Naive B cell (primary cell): ENCODE data around the gene RAD9B. TPM values are rescaled to one million over a fixed set of nuclear protein-coding genes. Genes with fewer than 3 reads are reported as not detected.
A peak's percentile ranks its signal among the peaks of the same experiment; 100 is the strongest.
"Not testable (repeated sequence)": the region's sequence is repeated elsewhere in the genome, so short reads cannot be mapped to it uniquely, and the experiment has no call there.

Source experiments
- ATAC-seq, 2 donors: fragments of 150-1000 bp; cut with Tn5 transposase; 2 replicates each; pipeline ENCODE4 v1.10.0; 2021; ENCODE audit warnings: low read depth in 2 of 2, mild to moderate bottlenecking in 2 of 2, moderate library complexity in 2 of 2
- DNase-seq: peaks from one replicate; pipeline ENCODE4 v3.0.0; 2022
- H3K27ac Mint-ChIP-seq, 6 donors: one replicate each; pipeline ENCODE4 v1.8.0; 2020 to 2022; ENCODE audit warnings: mild to moderate bottlenecking in 6 of 6, mixed read lengths in 6 of 6, moderate library complexity in 5 of 6, inconsistent platforms in 2 of 6
- H3K27me3 Mint-ChIP-seq, 3 donors: one replicate each; pipeline ENCODE4 v1.8.0; 2021 to 2022; ENCODE audit warnings: mixed read lengths in 3 of 3, mild to moderate bottlenecking in 1 of 3
- H3K36me3 Mint-ChIP-seq, 2 donors: one replicate each; pipeline ENCODE4 v1.8.0; 2020 to 2022; ENCODE audit warnings: mixed read lengths in 2 of 2, inconsistent platforms in 1 of 2, mild to moderate bottlenecking in 1 of 2
- H3K4me1 Mint-ChIP-seq, 3 donors: one replicate each; pipeline ENCODE4 v1.8.0; 2020 to 2022; ENCODE audit warnings: mixed read lengths in 3 of 3, inconsistent platforms in 1 of 3, mild to moderate bottlenecking in 1 of 3, moderate library complexity in 1 of 3
- H3K4me3 Mint-ChIP-seq, 8 donors: one replicate each; pipeline ENCODE4 v1.8.0; 2020 to 2022; ENCODE audit warnings: mild to moderate bottlenecking in 8 of 8, mixed read lengths in 8 of 8, moderate library complexity in 8 of 8, inconsistent platforms in 2 of 8
- H3K9me3 Mint-ChIP-seq, 7 donors: one replicate each; pipeline ENCODE4 v1.8.0; 2020 to 2022; ENCODE audit warnings: mixed read lengths in 7 of 7, mild to moderate bottlenecking in 5 of 7, inconsistent platforms in 2 of 7, moderate library complexity in 1 of 7
- polyA plus RNA-seq, 6 donors: library from polyadenylated mRNA; unstranded; fragments of 300-500 nt; fragmentation: Illumina TruSeq; gene quantifications; one replicate each; pipeline ENCODE4 v1.2.3, GENCODE V29; 2021; ENCODE audit warnings: low read depth in 6 of 6

Gene RAD9B
- polyA plus RNA-seq, 6 donors from 2014 or later, result 1.2 to 4.7 (median 1.6) TPM

DNA sequence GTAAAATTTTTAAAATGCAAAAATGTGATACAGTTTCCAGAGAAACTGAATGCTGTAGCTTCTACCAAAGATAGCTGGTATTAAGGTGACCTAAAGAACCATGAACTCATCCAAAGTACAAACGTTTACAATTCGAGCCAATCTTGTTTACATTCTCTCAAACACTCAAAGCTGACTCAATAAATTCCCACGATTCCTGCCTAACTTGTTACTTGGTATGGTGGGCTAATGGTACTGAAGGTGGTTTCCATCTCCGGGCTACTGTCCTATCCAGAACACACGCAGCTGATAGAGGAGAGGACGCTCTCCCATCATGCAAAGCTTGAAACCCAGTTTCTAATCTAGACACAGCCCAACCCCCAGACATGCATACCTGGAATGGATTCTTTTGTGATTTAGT is 31.5 kb downstream of the RAD9B start:
- H3K4me3 Mint-ChIP-seq, result no peak overlapping the region
- ATAC-seq, result no peak
- H3K27me3 Mint-ChIP-seq, result no peaks in the 10 kb centered on the region
- DNase-seq, result no peak
- H3K27ac Mint-ChIP-seq, result peak overlapping the region in 4 of 6 donors; percentile 54 to 90 (median 60)
- H3K4me1 Mint-ChIP-seq, result peaks cover 0 to 5% (median 0%) of the 10 kb centered on the region in 3 donors
- H3K36me3 Mint-ChIP-seq, result peaks cover 10 to 23% of the 10 kb centered on the region in 2 donors
- peaks cover 0 to 2% (median 0%) of the 10 kb centered on the region in 7 donors for H3K9me3 Mint-ChIP-seq

DNA sequence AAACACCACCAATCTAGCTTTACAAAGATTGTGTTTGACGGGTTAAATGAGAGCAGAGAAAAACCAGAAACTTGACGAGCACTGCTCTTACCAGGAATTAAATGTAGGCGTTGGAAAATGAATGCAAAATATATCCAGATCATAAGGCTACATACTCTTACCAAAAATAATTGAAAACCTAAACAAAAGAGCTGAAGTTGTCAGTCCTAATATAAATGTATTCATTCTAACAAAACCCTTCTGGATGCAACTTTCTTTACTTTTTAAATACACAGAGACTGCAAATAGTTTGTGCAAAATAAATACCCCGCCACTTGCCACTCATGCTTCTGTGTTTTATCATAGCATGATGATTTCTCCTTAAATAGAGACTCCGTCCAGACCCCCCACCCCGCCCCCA is 32.7 kb downstream of the RAD9B start:
- Mint-ChIP-seq H3K27ac (no peak overlapping the region), H3K4me1 (no peaks in the 10 kb centered on the region), H3K9me3 (peaks cover 0 to under 1% (median 0%) of the 10 kb centered on the region in 7 donors), H3K27me3 (no peaks in the 10 kb centered on the region), H3K36me3 (peaks cover 17 to 20% of the 10 kb centered on the region in 2 donors), H3K4me3 (no peak overlapping the region)
- no peak for ATAC-seq
- DNase-seq, result no peak

DNA sequence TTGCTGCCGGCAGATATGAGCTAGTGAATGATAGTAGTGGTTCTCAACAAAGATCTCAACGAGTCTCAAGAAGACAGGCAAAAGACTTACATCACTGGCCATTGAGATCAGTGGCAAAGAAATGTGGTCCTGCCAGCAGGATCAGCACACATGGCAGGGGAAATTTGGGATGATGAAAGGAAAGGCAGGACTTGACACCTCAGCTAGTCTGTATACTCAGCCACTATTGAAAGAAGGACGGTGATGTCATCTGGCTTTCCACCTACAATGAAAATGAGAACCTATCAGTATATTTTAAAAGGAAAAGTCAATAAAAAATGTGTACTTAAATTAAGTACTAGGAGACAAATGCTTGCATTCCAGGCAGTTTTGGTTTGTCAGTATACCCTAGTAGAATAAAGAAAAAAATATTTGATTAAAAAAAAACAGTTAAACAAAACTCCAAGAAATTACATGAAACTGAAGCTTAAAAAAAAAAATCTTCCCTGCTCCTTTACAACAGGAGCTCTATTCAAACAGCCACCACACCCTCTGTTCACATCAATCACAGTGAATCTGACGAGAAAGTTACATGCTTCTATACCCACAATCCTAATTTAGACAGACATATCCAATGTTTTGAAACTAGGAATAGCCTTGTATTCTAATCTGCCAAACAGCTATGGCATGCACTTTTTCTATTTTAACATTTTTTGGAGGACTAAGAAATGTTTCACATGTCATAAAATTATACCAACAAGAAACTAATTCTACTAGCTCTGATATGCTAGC is 34.9 kb downstream of the RAD9B start:
- Mint-ChIP-seq H3K4me1 (peaks cover 0 to 2% (median 0%) of the 10 kb centered on the region in 3 donors), H3K36me3 (peaks cover 15 to 20% of the 10 kb centered on the region in 2 donors), H3K4me3 (no peak overlapping the region), H3K27me3 (no peaks in the 10 kb centered on the region), H3K27ac (peak overlapping the region in 4 of 6 donors; percentile 9 to 79 (median 72)), H3K9me3 (no peaks in the 10 kb centered on the region)
- DNase-seq (no peak), ATAC-seq (no peak)

DNA sequence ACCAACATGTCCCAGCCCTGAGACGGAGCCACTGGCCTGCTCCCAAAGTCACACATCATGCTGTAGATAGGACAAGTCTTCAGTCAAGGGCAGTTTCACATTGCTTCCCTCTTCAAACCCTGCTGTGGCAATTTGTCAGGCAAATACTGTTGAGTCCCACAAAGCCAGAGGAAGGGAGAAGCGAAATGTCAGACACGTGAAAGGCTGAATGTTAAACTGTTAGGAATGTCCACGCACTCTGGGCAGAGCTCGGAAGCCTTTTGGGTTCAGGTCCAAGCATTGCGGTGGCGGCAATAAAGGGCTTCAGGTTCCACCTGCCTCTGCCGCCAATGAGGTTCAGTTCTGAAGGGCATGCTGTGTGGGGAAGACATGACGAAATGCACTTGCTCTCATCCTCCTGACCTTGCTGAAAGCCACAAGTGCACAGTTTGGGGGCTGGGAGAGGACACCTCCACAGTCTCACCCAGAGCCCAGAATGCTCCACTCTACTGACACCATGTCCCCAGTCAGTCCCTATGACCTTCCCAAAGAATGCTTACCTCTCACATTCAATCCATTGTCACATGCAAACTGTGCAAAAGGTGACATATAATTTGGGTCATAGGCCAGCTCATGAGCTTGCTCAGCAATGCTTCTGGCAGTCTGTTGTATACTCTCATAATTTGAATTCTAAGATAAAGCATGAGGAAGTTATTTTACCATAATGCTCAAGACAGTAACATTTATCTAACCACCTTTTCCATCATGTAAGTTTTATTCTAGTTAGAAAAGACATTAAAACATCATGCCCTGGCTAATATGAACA is 35.7 kb downstream of the RAD9B start:
- H3K4me3 Mint-ChIP-seq, result no peak overlapping the region
- H3K4me1 Mint-ChIP-seq, result peaks cover 0 to 8% (median 3%) of the 10 kb centered on the region in 3 donors
- ATAC-seq, result no peak
- H3K27ac Mint-ChIP-seq, result peak overlapping the region in 3 of 6 donors; percentile 9 to 69 (median 60)
- H3K27me3 Mint-ChIP-seq, result no peaks in the 10 kb centered on the region
- DNase-seq, result no peak
- H3K9me3 Mint-ChIP-seq, result no peaks in the 10 kb centered on the region
- peaks cover 15 to 21% of the 10 kb centered on the region in 2 donors for H3K36me3 Mint-ChIP-seq

DNA sequence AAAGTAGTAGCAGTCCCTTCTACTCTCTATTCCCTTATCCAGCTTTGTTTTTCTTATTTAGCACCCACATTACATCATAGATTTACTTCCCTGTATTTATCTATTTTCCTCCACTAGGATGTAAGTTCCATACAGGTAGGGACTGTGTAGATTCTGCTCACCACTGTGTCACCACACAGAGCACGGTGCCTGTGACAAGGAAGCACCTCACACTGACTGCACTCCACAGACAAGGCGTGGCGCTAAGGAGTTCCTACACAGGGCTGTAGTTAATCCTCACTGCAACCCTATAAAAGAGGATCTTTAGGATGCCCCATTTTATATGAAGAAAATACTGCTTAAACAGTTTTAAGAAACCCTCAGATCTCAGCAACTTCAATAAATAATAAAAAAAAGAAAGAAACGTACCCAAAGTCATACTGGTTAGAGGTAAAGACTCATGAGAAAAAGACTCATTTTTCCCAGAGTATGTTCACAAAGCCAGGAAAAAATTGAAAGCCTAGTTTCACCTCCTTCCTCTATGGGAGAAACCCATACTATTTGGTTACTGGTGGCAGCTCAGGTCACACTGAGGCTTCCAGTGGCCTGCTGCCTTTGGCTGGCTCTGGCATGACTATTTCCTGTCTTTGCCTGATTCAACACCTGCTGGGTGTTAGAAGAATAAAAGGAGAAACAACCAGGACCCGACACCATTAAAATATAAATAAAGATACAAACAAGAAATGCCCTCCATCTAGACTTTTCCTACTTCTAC is 36.9 kb downstream of the RAD9B start:
- H3K4me1 Mint-ChIP-seq, result peaks cover 7 to 19% (median 12%) of the 10 kb centered on the region in 3 donors
- H3K27ac Mint-ChIP-seq, result peak overlapping the region in 3 of 6 donors; percentile 55 to 90 (median 68)
- no peaks in the 10 kb centered on the region for H3K27me3 Mint-ChIP-seq
- no peak overlapping the region for H3K4me3 Mint-ChIP-seq
- peaks cover 15 to 30% of the 10 kb centered on the region in 2 donors for H3K36me3 Mint-ChIP-seq
- DNase-seq, result no peak
- no peak for ATAC-seq
- no peaks in the 10 kb centered on the region for H3K9me3 Mint-ChIP-seq

DNA sequence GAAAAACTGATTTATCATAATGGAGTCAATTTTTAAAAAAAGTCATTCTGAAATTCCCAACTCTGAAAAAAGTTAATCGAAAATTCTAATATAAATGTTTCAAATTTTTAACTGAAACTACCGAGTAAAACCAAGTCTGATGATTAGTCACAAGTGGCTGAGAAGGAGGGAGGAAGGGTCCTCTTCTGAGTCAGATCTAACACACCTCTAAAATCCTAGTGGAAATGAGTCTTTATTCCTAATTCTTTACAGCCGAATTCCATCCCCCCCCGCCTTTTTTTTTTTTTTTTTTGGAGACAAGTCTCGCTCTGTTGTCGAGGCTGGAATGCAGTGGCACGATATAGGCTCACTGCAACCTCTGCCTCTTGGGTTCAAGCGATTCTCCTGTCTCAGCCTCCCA is 37.9 kb downstream of the RAD9B start:
- peak overlapping the region in 2 of 6 donors; percentile 66 to 76 for H3K27ac Mint-ChIP-seq
- peaks cover 15 to 30% of the 10 kb centered on the region in 2 donors for H3K36me3 Mint-ChIP-seq
- ATAC-seq (no peak), DNase-seq (no peak)
- H3K9me3 Mint-ChIP-seq, result no peaks in the 10 kb centered on the region
- peaks cover 7 to 19% (median 12%) of the 10 kb centered on the region in 3 donors for H3K4me1 Mint-ChIP-seq
- H3K27me3 Mint-ChIP-seq, result no peaks in the 10 kb centered on the region
- H3K4me3 Mint-ChIP-seq, result no peak overlapping the region

DNA sequence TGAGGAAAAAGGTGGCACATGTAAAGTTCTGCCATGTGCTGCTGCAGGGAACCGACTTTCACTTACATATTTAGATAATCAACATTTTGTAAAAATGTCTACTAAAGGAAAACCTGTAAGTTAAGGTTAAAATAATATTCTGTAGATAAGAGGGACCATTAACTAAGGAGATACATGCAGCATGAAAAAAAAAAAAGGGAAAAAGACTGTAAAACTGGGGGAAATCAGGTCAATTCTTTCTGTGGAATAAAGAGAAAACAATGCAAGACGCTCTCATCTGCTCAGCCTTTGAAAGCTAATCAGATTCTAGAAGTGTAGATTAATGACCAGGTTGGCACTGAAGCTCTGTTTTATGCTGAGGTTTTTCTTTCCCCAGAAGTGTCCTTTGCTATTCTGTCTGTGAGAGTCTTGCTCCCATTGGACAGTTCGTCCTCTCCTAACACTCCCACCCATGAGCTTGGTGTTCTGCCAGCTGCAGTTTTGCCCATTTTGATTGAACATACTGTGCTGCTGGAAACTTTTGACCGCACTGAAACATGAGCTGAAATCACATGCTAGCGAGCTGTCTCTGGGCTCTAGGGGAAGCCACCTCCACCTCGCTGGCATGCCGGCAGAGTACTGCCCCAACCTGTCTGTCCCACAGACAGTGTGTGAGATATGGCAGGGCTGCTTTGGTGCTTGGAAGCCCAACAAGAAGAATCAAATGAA is 41.3 kb downstream of the RAD9B start:
- H3K27ac Mint-ChIP-seq, result peak overlapping the region; percentile 24 to 94 (median 82)
- H3K4me3 Mint-ChIP-seq, result no peak overlapping the region
- no peak for ATAC-seq
- no peaks in the 10 kb centered on the region for H3K9me3 Mint-ChIP-seq
- H3K4me1 Mint-ChIP-seq, result peaks cover 16 to 38% (median 32%) of the 10 kb centered on the region in 3 donors
- H3K27me3 Mint-ChIP-seq, result no peaks in the 10 kb centered on the region
- DNase-seq, result no peak
- H3K36me3 Mint-ChIP-seq, result peaks cover 7 to 37% of the 10 kb centered on the region in 2 donors

DNA sequence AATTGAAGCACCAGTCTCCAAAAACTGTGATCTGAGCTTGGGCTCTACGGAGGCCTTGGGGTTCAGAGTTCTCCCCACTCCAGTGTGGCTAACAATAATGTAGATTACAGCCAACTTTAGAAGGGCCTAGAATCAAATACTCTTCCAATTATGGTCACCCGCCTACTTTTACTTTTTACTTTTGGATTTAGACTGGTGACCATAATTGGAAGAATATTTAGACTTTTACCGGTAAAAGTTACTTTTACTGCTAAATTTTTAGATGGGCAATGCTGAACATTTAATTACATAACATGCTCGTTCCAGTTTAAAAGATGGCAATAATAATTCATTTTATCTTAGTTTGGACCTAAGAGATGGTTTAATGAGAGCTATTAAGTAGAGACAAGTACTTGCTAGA is 41.8 kb downstream of the RAD9B start:
- Mint-ChIP-seq H3K4me1 (peaks cover 21 to 41% (median 37%) of the 10 kb centered on the region in 3 donors), H3K27me3 (no peaks in the 10 kb centered on the region), H3K36me3 (peaks cover 2 to 33% of the 10 kb centered on the region in 2 donors), H3K4me3 (no peak overlapping the region), H3K9me3 (no peaks in the 10 kb centered on the region), H3K27ac (peak overlapping the region in 2 of 6 donors; percentile 57 to 77)
- no peak for ATAC-seq
- DNase-seq, result no peak

DNA sequence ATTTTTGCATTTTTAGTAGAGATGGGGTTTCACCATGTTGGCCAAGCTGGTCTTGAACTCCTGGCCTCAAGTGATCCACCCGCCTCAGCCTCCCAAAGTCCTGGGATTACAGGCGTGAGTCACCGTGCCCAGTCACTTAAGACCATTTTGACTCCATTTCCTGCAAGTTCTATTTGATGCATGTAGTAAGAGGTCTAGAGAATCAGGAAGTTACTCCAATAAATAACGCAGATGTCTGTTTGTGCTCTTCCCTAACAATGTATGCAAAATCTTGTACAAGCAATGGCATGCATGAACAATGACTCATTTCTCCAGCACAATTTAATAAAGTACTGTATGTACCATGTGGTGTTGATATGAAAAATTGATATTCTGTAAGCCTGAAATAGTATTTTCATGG is 43.1 kb downstream of the RAD9B start:
- Mint-ChIP-seq H3K4me1 (peaks cover 26 to 47% (median 45%) of the 10 kb centered on the region in 3 donors), H3K36me3 (peaks cover 0 to 26% of the 10 kb centered on the region in 2 donors), H3K27ac (peak overlapping the region in 2 of 6 donors; percentile 41 to 78)
- DNase-seq, H3K27me3 Mint-ChIP-seq, H3K4me3 Mint-ChIP-seq, ATAC-seq, H3K9me3 Mint-ChIP-seq: not testable (repeated sequence)

DNA sequence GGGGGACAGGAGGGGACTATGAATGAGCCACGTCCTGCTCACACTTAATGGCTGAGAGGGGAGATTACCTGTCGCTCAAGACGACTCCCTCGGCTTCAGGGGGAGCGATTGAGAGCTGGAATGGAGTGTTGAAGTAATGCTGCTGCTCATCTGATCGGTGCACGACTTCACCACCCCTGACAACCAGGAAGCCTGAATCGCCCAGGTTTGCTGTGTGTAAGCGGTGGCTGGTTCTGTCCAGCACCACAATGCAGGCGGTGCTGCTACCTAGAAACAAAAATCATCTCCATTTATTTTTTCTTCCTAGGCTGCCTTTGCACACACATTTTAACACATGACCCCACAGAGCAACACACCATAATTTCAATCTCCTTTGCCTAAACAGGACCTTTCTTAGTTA is 43.7 kb downstream of the RAD9B start:
- peaks cover 0 to 29% of the 10 kb centered on the region in 2 donors for H3K36me3 Mint-ChIP-seq
- peak overlapping the region in 2 of 6 donors; percentile 7 to 76 for H3K27ac Mint-ChIP-seq
- ATAC-seq, result no peak

DNA sequence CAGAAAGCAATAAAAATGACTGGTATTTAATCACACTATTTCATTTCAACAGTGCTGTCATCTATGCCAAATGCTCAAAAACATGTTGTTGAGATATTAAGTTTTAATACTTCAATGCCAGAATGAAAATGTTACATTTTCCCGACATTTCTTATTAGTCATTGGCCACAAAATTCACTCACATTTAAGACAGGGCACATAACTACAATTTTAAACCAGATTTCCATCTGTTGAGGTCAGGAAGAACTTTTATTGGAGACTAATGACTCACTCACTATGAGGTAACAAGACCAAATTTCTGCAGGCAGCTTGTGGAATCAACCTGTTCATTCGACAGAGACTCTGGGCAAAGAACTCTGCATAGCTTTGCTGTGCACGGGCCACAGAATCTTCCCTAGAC is 44.2 kb downstream of the RAD9B start:
- Mint-ChIP-seq H3K36me3 (peaks cover 0 to 31% of the 10 kb centered on the region in 2 donors), H3K4me3 (no peak overlapping the region), H3K9me3 (no peaks in the 10 kb centered on the region), H3K4me1 (peaks cover 26 to 48% (median 45%) of the 10 kb centered on the region in 3 donors), H3K27ac (peak overlapping the region in 3 of 6 donors; percentile 7 to 86 (median 76)), H3K27me3 (no peaks in the 10 kb centered on the region)
- no peak for DNase-seq
- no peak for ATAC-seq

More for the DNA sequence above, 43.7 kb downstream of the RAD9B start:
- DNase-seq, result no peak
- Mint-ChIP-seq H3K27me3 (no peaks in the 10 kb centered on the region), H3K4me3 (no peak overlapping the region), H3K4me1 (peaks cover 26 to 47% (median 45%) of the 10 kb centered on the region in 3 donors), H3K9me3 (no peaks in the 10 kb centered on the region)

DNA sequence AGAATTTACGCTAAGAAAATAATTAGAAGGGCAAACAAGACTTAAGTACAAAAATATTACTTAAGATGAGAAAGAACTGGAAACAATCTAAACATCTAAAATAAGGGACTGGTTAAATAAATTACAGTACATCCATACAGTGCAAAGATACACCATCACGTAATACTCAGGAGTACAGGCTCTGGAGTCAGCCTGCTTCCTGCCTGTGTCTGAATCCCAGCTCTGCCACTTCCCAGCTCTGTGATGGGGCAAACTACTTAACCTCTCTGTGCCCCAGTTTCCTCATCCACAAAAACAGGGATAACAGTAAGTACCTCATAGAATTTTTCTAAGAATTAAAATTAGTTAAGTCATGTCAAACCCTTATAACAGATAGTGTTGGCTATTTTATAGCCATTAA is 45.0 kb downstream of the RAD9B start:
- Mint-ChIP-seq H3K27ac (peak overlapping the region in 2 of 6 donors; percentile 17 to 25), H3K36me3 (peaks cover 0 to 31% of the 10 kb centered on the region in 2 donors), H3K4me1 (peaks cover 31 to 53% (median 50%) of the 10 kb centered on the region in 3 donors)

More for the DNA sequence above, 45.0 kb downstream of the RAD9B start:
- Mint-ChIP-seq H3K4me3 (no peak overlapping the region), H3K9me3 (no peaks in the 10 kb centered on the region), H3K27me3 (no peaks in the 10 kb centered on the region)
- DNase-seq, result no peak
- ATAC-seq, result no peak
